Measurements from ENCODE around the gene LPCAT4.

Gene LPCAT4

GRCh38 chr15:34337557-34338306 is 29.3 kb downstream of the LPCAT4 start, which contains the start of gene SLC12A6:
SLC12A6 (minus strand) TSS chr15:34337781; CDS start chr15:34336680, 1,101 bp downstream.
- in situ Hi-C loops (cut with MboI; ENCODE audit: low sequenced_read_pairs) = no loop called here

GRCh38 chr15:34336991-34337556 is 29.9 kb downstream of the LPCAT4 start:
- in situ Hi-C loops (cut with MboI; ENCODE audit: low sequenced_read_pairs) = no loop called here

GRCh38 chr15:34336231-34336990 is 30.6 kb downstream of the LPCAT4 start:
- in situ Hi-C loops (cut with MboI; ENCODE audit: low sequenced_read_pairs) = no loop called here

- in situ Hi-C loops (cut with MboI; ENCODE audit: low sequenced_read_pairs) = no loop called here
Measured at GRCh38 chr15:34335176-34336032, 31.6 kb downstream of the LPCAT4 start.

- in situ Hi-C loops (cut with MboI; ENCODE audit: low sequenced_read_pairs) = no loop called here
Measured at GRCh38 chr15:34334672-34335071, 32.3 kb downstream of the LPCAT4 start.

GRCh38 chr15:34332553-34333120 is 34.4 kb downstream of the LPCAT4 start:
- in situ Hi-C loops (cut with MboI; ENCODE audit: low sequenced_read_pairs) = no loop called here

DNA sequence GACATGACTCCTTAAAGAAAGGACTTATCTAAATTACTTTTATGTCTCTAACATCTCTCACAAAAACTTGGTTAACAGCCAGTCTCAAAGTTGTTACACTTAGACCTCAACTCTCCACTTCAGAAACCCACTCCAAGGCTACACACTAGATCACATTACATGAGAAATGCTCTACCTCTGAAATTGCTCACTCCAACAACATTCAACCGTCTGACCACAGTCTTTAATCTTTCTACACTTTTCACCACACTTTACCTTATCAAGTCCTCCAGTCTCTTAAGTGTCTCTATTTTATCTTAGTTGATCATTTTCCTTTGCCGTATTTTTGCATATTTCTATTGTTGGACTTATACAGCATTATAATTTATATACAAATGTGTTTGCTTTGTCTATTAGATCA is 35.2 kb downstream of the LPCAT4 start:
- in situ Hi-C loops (cut with MboI; ENCODE audit: low sequenced_read_pairs) = no loop called here

- in situ Hi-C loops (cut with MboI; ENCODE audit: low sequenced_read_pairs) = no loop called here
Measured at GRCh38 chr15:34330279-34330678, 36.7 kb downstream of the LPCAT4 start.

DNA sequence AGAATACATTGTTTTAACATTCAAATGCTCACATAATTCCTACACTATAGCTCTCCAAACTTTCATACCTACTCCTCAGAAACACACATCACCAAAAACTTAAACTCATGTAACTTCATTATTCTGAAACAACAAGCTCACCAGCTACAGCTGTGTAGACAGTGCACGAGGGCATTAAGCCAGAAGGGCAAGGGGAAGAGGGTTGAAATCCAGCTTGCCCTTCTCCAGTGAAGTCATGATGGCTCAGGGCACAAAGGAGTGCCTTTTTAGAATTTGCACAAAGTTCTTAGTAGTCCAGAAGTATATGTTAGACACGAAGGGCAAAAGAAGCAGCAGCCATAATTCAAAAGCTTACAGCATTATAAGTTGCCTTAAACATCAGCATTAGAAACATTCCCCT is 38.0 kb downstream of the LPCAT4 start:
- in situ Hi-C loops (cut with MboI; ENCODE audit: low sequenced_read_pairs) = no loop called here

- in situ Hi-C loops (cut with MboI; ENCODE audit: low sequenced_read_pairs) = no loop called here
Measured at GRCh38 chr15:34327906-34328305, 39.1 kb downstream of the LPCAT4 start.

GRCh38 chr15:34325368-34325767 is 41.6 kb downstream of the LPCAT4 start:
- in situ Hi-C loops (cut with MboI; ENCODE audit: low sequenced_read_pairs) = no loop called here

DNA sequence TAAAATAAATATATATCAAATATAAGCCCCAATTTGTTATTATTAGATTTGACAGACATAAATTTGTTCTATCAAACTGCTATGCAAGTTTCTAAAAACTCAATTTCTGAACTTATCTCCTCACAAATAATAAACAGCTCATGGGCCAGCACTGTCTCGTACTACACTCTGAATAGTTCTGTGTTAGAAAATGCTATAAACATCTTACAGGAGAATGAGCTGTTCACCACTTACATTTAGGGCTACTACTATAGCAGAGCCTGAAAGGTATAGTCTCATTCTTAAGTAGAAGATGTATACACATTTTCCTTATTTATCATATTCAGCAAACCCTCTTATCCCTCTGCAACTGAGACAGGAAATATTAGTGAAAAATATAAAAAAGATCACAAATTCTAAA is 42.1 kb downstream of the LPCAT4 start:
- in situ Hi-C loops (cut with MboI; ENCODE audit: low sequenced_read_pairs) = no loop called here

- in situ Hi-C loops (cut with MboI; ENCODE audit: low sequenced_read_pairs) = no loop called here
Measured at GRCh38 chr15:34323217-34323616, 43.8 kb downstream of the LPCAT4 start.

DNA sequence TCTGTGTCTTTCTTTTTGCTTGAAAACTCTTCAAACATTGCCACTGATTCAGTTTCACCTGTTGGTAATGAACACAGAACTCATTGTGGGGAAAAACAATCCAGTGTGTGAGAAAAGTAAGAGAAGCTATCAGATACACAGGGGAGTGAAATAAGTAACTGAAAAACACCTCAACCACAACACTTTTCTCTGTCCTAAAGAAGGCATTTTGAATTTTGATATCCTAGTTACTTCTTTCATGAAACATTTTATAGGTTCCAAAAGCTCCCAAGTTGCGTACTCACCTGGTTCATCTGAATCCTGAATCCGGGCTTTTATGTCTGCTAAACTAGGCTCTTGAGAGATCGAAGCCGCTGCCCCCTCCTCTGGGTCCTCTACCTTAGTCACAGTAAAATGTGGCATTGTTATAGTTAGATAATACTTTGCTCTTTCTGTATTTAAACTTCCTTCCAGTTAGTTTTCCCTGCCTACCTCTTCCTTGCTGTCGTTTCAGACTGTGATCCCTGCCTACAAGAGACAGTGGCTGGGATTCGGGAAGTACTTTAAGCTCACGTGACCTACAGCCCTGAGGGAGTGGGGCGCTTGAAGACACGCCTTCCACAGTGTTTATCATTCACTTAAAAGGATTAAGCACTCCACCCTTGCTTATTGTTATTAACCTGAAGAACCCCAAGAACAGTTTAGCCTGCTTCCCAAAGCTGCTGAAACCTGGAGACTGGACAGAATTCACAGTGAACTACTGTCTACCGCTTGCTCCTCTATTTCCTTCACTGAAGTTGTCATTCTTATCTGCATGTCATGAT is 48.5 kb downstream of the LPCAT4 start:
- in situ Hi-C loops (cut with MboI; ENCODE audit: low sequenced_read_pairs) = no loop called here

DNA sequence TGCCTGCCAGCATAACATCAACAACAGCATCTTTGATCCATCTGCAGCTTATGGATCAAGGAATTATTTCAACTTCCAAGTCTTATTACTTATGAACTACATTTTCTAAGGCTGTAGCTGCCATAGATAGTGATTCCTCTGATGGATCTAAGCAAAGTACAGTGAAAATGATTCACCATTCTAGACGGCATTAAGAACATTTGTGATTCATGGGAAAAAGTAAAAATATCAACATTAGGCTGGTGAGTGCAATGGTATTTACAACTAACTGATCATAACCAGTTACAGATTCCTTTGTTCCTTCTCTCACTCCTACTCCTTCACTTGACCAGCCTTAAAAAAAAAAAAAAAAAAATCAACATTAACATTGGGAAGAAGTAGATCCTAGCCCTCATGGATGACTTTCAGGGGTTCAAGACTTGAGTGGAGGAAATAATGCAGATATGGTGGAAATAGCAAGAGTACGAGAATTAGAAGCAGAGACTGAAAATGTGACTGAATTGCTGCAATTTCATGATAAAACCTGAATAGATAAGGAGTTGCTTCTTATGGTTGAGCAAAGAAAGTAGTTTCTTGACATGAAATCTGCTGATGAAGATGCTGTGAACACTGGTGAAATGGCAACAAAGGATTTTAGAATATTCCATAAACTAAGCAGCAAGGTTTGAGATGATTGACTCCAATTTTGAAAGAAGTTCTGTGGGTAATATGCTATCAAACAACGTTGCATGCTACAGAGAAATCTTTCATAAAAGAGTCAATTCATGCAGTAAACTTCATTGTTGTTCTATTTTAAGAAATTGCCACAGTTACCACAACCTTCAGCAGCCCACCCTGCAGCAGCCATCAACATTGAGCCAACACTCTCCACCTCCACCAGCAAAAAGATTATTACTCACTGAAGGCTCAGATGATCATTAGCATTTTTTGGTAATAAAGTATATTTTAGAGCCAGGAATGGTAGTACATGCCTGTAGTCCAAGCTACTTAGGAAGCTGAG is 52.2 kb downstream of the LPCAT4 start:
- in situ Hi-C loops (cut with MboI; ENCODE audit: low sequenced_read_pairs) = no loop called here

- in situ Hi-C loops (cut with MboI; ENCODE audit: low sequenced_read_pairs) = no loop called here
Measured at GRCh38 chr15:34311563-34311962, 55.4 kb downstream of the LPCAT4 start.

Measured in HL-60/S4 treated with phorbol 12-myristate 13-acetate at 8.2 ng/mL for 4 days and 3 days (cell line).